ENCODE results near the gene OXSR1.

- TF ChIP-seq EZH2 (IDR thresholded peaks at IDR 0.05; ENCODE audit: low read depth, unreplicated experiment) (no peak), EZH2phosphoT487 (IDR thresholded peaks at IDR 0.05; ENCODE audit: unreplicated experiment) (no peak), CTCF (conservative IDR thresholded peaks at IDR 0.05; ENCODE audit: low read depth in 2 of 2) (no peak), REST (IDR thresholded peaks at IDR 0.05; ENCODE audit: unreplicated experiment) (no peak), POLR2AphosphoS5 (IDR thresholded peaks at IDR 0.05; ENCODE audit: low read depth) (no peak), STAT1 (IDR thresholded peaks at IDR 0.05; ENCODE audit: unreplicated experiment) (no peak), JUNB (IDR thresholded peaks at IDR 0.05; ENCODE audit: unreplicated experiment) (no peak), ETS1 (IDR thresholded peaks at IDR 0.05) (no peak)
These were observed 13.6 kb upstream of the OXSR1 start for GRCh38 chr3:38151667-38152265.
